Neutrophil (primary cell): ENCODE results near the gene SLC25A21.

Experiments used
- H3K27ac ChIP-seq: fragments of 200-600 bp; sonication (generic); 2 replicates; pipeline ENCODE4 v1.5.1; 2016; ENCODE audit warnings: mild to moderate bottlenecking, moderate library complexity
- H3K27me3 ChIP-seq: fragments of 200-600 bp; sonication (generic); 2 replicates; pipeline ENCODE4 v1.6.0; 2016; ENCODE audit warnings: mild to moderate bottlenecking
- H3K36me3 ChIP-seq: fragments of 200-600 bp; sonication (generic); 2 replicates; pipeline ENCODE4 v1.5.1; 2017
- H3K4me1 ChIP-seq, 2 experiments: fragments of 200-600 bp in 1 of 2; sonication (generic) in 1 of 2; 1 replicate in 1 of 2; 2 replicates in 1 of 2; pipeline versions ENCODE4 v1.5.1 to v1.6.1; 2013 to 2016; ENCODE audit warnings: low read depth in 1 of 2, low read length in 1 of 2, mild to moderate bottlenecking in 1 of 2, moderate library complexity in 1 of 2; ENCODE audit not compliant: control insufficient read depth in 1 of 2, insufficient read depth in 1 of 2
- H3K4me3 ChIP-seq, 2 experiments: fragments of 200-600 bp in 1 of 2; sonication (generic) in 1 of 2; 1 replicate in 1 of 2; 2 replicates in 1 of 2; pipeline ENCODE4 v1.5.1; 2013 to 2016; ENCODE audit warnings: low read depth in 1 of 2, low read length in 1 of 2, mild to moderate bottlenecking in 1 of 2, moderate library complexity in 1 of 2
- H3K9me3 ChIP-seq: fragments of 200-600 bp; sonication (generic); 2 replicates; pipeline ENCODE4 v1.5.1; 2016
- TF ChIP-seq, protein P1 (sequence below): fragments of 200-600 bp; sonication (generic); IDR thresholded peaks from 2 replicates; pipeline ENCODE4 v1.5.1; 2016; ENCODE audit warnings: antibody characterized with exemption

The SLC25A21 gene

DNA sequence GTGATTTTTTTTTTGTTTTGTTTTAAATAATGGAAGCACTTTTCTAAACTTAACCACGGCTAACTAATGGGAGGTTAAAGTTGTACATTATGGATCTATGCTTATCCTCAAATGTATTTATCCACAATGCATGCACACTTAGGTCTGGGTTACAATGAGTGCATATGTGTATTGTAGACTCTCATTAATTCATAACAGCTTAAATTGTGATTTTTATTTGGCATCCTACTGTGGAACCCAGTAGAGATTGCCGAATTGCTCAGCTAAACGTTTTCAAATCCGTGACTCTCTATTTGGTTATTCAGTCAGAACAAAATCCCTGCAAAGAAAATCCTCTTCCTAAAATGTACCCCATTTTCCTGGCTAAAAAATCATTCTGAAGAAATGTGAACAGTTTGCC, 244.0 kb downstream of the SLC25A21 start:
- Histone ChIP-seq H3K36me3 (no peaks in the 10 kb centered on the region), H3K4me1 (no peaks in the 10 kb centered on the region), H3K9me3 (no peaks in the 10 kb centered on the region), H3K4me3 (no peak overlapping the region), H3K27me3 (no peaks in the 10 kb centered on the region), H3K27ac (no peak overlapping the region)
- TF ChIP-seq, protein P1, sequence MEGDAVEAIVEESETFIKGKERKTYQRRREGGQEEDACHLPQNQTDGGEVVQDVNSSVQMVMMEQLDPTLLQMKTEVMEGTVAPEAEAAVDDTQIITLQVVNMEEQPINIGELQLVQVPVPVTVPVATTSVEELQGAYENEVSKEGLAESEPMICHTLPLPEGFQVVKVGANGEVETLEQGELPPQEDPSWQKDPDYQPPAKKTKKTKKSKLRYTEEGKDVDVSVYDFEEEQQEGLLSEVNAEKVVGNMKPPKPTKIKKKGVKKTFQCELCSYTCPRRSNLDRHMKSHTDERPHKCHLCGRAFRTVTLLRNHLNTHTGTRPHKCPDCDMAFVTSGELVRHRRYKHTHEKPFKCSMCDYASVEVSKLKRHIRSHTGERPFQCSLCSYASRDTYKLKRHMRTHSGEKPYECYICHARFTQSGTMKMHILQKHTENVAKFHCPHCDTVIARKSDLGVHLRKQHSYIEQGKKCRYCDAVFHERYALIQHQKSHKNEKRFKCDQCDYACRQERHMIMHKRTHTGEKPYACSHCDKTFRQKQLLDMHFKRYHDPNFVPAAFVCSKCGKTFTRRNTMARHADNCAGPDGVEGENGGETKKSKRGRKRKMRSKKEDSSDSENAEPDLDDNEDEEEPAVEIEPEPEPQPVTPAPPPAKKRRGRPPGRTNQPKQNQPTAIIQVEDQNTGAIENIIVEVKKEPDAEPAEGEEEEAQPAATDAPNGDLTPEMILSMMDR = no peak

- H3K9me3 ChIP-seq = no peaks in the 10 kb centered on the region
- no peaks in the 10 kb centered on the region for H3K36me3 ChIP-seq
- no peaks in the 10 kb centered on the region for H3K4me1 ChIP-seq
- no peak overlapping the region for H3K27ac ChIP-seq
- H3K4me3 ChIP-seq = no peak overlapping the region
- TF ChIP-seq, protein P1 = no peak
- H3K27me3 ChIP-seq = no peaks in the 10 kb centered on the region
These were observed 247.3 kb downstream of the SLC25A21 start for GRCh38 chr14:36925094-36925493.

- H3K27ac ChIP-seq = no peak overlapping the region
- TF ChIP-seq, protein P1 = no peak
- no peaks in the 10 kb centered on the region for H3K4me1 ChIP-seq
- no peaks in the 10 kb centered on the region for H3K36me3 ChIP-seq
- H3K27me3 ChIP-seq = no peaks in the 10 kb centered on the region
- no peak overlapping the region for H3K4me3 ChIP-seq
- H3K9me3 ChIP-seq = no peaks in the 10 kb centered on the region
These were observed 255.7 kb downstream of the SLC25A21 start for GRCh38 chr14:36916668-36917067.

- H3K27me3 ChIP-seq = no peaks in the 10 kb centered on the region
- H3K4me1 ChIP-seq = no peaks in the 10 kb centered on the region
- H3K4me3 ChIP-seq = no peak overlapping the region
- no peaks in the 10 kb centered on the region for H3K9me3 ChIP-seq
- TF ChIP-seq, protein P1 = no peak
- no peak overlapping the region for H3K27ac ChIP-seq
- no peaks in the 10 kb centered on the region for H3K36me3 ChIP-seq
These were observed 257.3 kb downstream of the SLC25A21 start for GRCh38 chr14:36915081-36915480.

DNA sequence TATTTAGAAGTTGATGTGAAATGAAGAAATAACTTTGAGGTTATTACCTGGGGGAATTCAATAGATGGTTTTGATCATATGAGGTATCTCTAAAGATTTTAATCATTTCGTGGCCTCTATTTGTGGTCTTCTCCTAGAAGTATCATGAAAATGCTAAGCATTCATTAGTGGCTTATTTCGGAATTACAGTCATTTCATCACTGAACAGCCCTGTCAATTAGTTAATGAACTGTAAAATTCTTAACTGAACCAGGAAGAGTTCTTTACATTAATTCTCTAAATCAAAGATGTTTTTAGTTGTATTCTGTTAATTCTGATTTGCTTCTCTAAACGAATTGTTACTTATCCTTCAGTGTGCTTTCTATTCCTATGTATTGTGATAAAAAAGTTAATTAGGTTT, 261.8 kb downstream of the SLC25A21 start:
- H3K27ac ChIP-seq = no peak overlapping the region
- H3K9me3 ChIP-seq = no peaks in the 10 kb centered on the region
- H3K36me3 ChIP-seq = no peaks in the 10 kb centered on the region
- no peaks in the 10 kb centered on the region for H3K4me1 ChIP-seq
- TF ChIP-seq, protein P1 = no peak
- H3K27me3 ChIP-seq = no peaks in the 10 kb centered on the region
- no peak overlapping the region for H3K4me3 ChIP-seq
